IPS-20b (cell line): ENCODE measurements around the gene GABPB1.
"Not testable (repeated sequence)": the region's sequence is repeated elsewhere in the genome, so short reads cannot be mapped to it uniquely, and the experiment has no call there.

ENCODE experiments used
- H3K27ac ChIP-seq: one replicate; pipeline ENCODE4 v1.5.1; 2013; ENCODE audit warnings: low read length
- H3K27me3 ChIP-seq: 2 replicates; pipeline ENCODE4 v1.6.1; 2013; ENCODE audit warnings: mild to moderate bottlenecking, low read length, inconsistent platforms; ENCODE audit not compliant: insufficient read depth
- H3K36me3 ChIP-seq: 2 replicates; pipeline ENCODE4 v1.6.1; 2013; ENCODE audit warnings: low read depth, mild to moderate bottlenecking, inconsistent platforms, low read length, moderate library complexity; ENCODE audit not compliant: insufficient read depth
- H3K4me1 ChIP-seq: 2 replicates; pipeline ENCODE4 v1.6.1; 2013; ENCODE audit warnings: mild to moderate bottlenecking, control low read depth, inconsistent platforms, low read length, moderate library complexity; ENCODE audit not compliant: insufficient read depth
- H3K4me3 ChIP-seq: 2 replicates; pipeline ENCODE4 v1.5.1; 2013; ENCODE audit warnings: mild to moderate bottlenecking, low read length, inconsistent platforms
- H3K9ac ChIP-seq: 2 replicates; pipeline ENCODE4 v1.6.1; 2013; ENCODE audit warnings: low read depth, mild to moderate bottlenecking, inconsistent platforms, low read length, moderate library complexity
- H3K9me3 ChIP-seq: 2 replicates; pipeline ENCODE4 v1.6.1; 2013; ENCODE audit warnings: mild to moderate bottlenecking, low read depth, low read length, inconsistent platforms; ENCODE audit not compliant: insufficient read depth

The GABPB1 gene

GRCh38 chr15:50354838-50355618, at the start of gene GABPB1:
Gene GABPB1 (minus strand): TSS chr15:50355198. CDS start chr15:50309798, 45,400 bp downstream.
- Histone ChIP-seq H3K9ac (peak within 1 kb of the TSS; percentile 100), H3K4me3 (peak within 1 kb of the TSS; percentile 94), H3K4me1 (0 out of 2 replicates have a peak, but pooled peaks cover 5% of the 10 kb centered on the region), H3K36me3 (peaks cover 19% of the 10 kb centered on the region), H3K9me3 (no peaks in the 10 kb centered on the region), H3K27ac (peak within 1 kb of the TSS; percentile 70), H3K27me3 (no peaks in the 10 kb centered on the region)

GRCh38 chr15:50391561-50391960, 36.6 kb upstream of the GABPB1 start:
- not testable (repeated sequence) for H3K4me3 ChIP-seq, H3K27ac ChIP-seq, H3K4me1 ChIP-seq, H3K36me3 ChIP-seq, H3K27me3 ChIP-seq, H3K9me3 ChIP-seq, H3K9ac ChIP-seq

GRCh38 chr15:50390554-50391264, 35.7 kb upstream of the GABPB1 start:
- Histone ChIP-seq H3K9ac (no peak overlapping the region), H3K9me3 (no peaks in the 10 kb centered on the region), H3K4me1 (no peaks in the 10 kb centered on the region), H3K27ac (no peak overlapping the region), H3K36me3 (no peaks in the 10 kb centered on the region), H3K27me3 (no peaks in the 10 kb centered on the region), H3K4me3 (no peak overlapping the region)

GRCh38 chr15:50382408-50382807, 27.4 kb upstream of the GABPB1 start:
- not testable (repeated sequence) for H3K9me3 ChIP-seq, H3K9ac ChIP-seq, H3K4me3 ChIP-seq, H3K27ac ChIP-seq, H3K36me3 ChIP-seq, H3K4me1 ChIP-seq, H3K27me3 ChIP-seq

- H3K4me3 ChIP-seq: no peak overlapping the region
- H3K27me3 ChIP-seq: no peaks in the 10 kb centered on the region
- no peaks in the 10 kb centered on the region for H3K4me1 ChIP-seq
- no peaks in the 10 kb centered on the region for H3K36me3 ChIP-seq
- H3K27ac ChIP-seq: no peak overlapping the region
- H3K9ac ChIP-seq: no peak overlapping the region
- H3K9me3 ChIP-seq: no peaks in the 10 kb centered on the region
Observed at GRCh38 chr15:50381438-50381837, 26.4 kb upstream of the GABPB1 start.

GRCh38 chr15:50380089-50380488, 25.1 kb upstream of the GABPB1 start:
- Histone ChIP-seq H3K9ac (no peak overlapping the region), H3K4me1 (no peaks in the 10 kb centered on the region), H3K9me3 (no peaks in the 10 kb centered on the region), H3K27ac (no peak overlapping the region), H3K4me3 (no peak overlapping the region), H3K36me3 (no peaks in the 10 kb centered on the region), H3K27me3 (no peaks in the 10 kb centered on the region)

- not testable (repeated sequence) for H3K4me1 ChIP-seq, H3K9ac ChIP-seq, H3K9me3 ChIP-seq, H3K36me3 ChIP-seq, H3K27me3 ChIP-seq, H3K27ac ChIP-seq, H3K4me3 ChIP-seq
Observed at GRCh38 chr15:50379413-50379812, 24.4 kb upstream of the GABPB1 start.

- Histone ChIP-seq H3K4me1 (no peaks in the 10 kb centered on the region), H3K36me3 (no peaks in the 10 kb centered on the region), H3K27ac (no peak overlapping the region), H3K4me3 (no peak overlapping the region), H3K9me3 (no peaks in the 10 kb centered on the region), H3K9ac (no peak overlapping the region), H3K27me3 (no peaks in the 10 kb centered on the region)
Observed at GRCh38 chr15:50378776-50379175, 23.8 kb upstream of the GABPB1 start.

- Histone ChIP-seq H3K4me3 (no peak overlapping the region), H3K36me3 (no peaks in the 10 kb centered on the region), H3K27me3 (no peaks in the 10 kb centered on the region), H3K4me1 (no peaks in the 10 kb centered on the region), H3K9me3 (no peaks in the 10 kb centered on the region), H3K27ac (no peak overlapping the region), H3K9ac (no peak overlapping the region)
Observed at GRCh38 chr15:50377867-50378751, 23.1 kb upstream of the GABPB1 start.

GRCh38 chr15:50369564-50369963, 14.6 kb upstream of the GABPB1 start:
- not testable (repeated sequence) for H3K27me3 ChIP-seq, H3K9me3 ChIP-seq, H3K9ac ChIP-seq, H3K36me3 ChIP-seq, H3K27ac ChIP-seq, H3K4me1 ChIP-seq, H3K4me3 ChIP-seq

GRCh38 chr15:50365971-50366370, 11.0 kb upstream of the GABPB1 start:
- no peaks in the 10 kb centered on the region for H3K4me1 ChIP-seq
- H3K9ac ChIP-seq: no peak overlapping the region
- no peak overlapping the region for H3K4me3 ChIP-seq
- peaks cover 27% of the 10 kb centered on the region; the same call in 1 of the 2 replicates for H3K36me3 ChIP-seq
- no peaks in the 10 kb centered on the region for H3K27me3 ChIP-seq
- H3K9me3 ChIP-seq: no peaks in the 10 kb centered on the region
- no peak overlapping the region for H3K27ac ChIP-seq
